Ishikawa (cell line): ENCODE results near the gene DKK3.

Source experiments
- CREB1 ChIP-seq: IDR thresholded peaks from 2 replicates; pipeline ENCODE4 v1.6.1; 2012; ENCODE audit warnings: low read depth
- EGR1 ChIP-seq: IDR thresholded peaks from 2 replicates; pipeline ENCODE4 v1.6.1; 2012
- EP300 ChIP-seq: IDR thresholded peaks from 2 replicates; pipeline ENCODE4 v1.6.1; 2012; ENCODE audit warnings: borderline replicate concordance
- FOXM1 ChIP-seq: IDR thresholded peaks from 2 replicates; pipeline ENCODE4 v1.6.1; 2012; ENCODE audit warnings: low read depth, borderline replicate concordance
- MAX ChIP-seq: IDR thresholded peaks from 2 replicates; pipeline ENCODE4 v1.6.1; 2012
- TAF1 ChIP-seq: IDR thresholded peaks from 2 replicates; pipeline ENCODE4 v1.6.1; 2012; ENCODE audit warnings: low read depth, mild to moderate bottlenecking
- TCF12 ChIP-seq: IDR thresholded peaks from 2 replicates; pipeline ENCODE4 v1.6.1; 2012; ENCODE audit warnings: low read depth
- TEAD4 ChIP-seq: IDR thresholded peaks from 2 replicates; pipeline ENCODE4 v1.6.1; 2012
- YY1 ChIP-seq: IDR thresholded peaks from 2 replicates; pipeline ENCODE4 v1.6.1; 2012; ENCODE audit warnings: low read depth
- ZBTB7A ChIP-seq: IDR thresholded peaks from 2 replicates; pipeline ENCODE4 v1.6.1; 2012; ENCODE audit warnings: low read depth
- TF ChIP-seq, protein P1 (sequence below): IDR thresholded peaks from 2 replicates; pipeline ENCODE4 v1.6.1; 2012; ENCODE audit warnings: low read depth, mild to moderate bottlenecking

DNA sequence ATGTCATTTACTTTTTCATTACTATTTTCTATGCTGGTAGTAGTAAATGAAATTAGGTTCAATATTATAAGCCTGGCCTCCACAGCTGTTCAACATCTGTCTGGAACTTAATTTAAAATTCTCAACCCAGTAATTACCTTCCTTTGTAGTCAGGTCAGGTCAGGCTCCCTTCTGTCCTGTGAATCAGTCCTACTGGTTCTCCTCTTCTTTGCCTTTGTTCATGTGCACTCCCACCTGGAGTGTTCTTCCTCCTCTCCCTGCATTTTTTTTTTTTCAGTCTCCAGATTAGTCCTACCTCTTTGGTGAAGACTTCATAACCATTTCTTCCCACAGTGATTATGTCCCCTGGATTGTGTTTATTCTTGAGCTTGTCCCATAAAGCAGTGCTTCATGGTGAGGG is 67.9 kb downstream of the DKK3 start:
- TF ChIP-seq EGR1 (no peak), MAX (no peak), TAF1 (no peak), EP300 (no peak), CREB1 (no peak), YY1 (no peak), TCF12 (no peak), ZBTB7A (no peak), TEAD4 (no peak), FOXM1 (no peak)
- TF ChIP-seq, protein P1, sequence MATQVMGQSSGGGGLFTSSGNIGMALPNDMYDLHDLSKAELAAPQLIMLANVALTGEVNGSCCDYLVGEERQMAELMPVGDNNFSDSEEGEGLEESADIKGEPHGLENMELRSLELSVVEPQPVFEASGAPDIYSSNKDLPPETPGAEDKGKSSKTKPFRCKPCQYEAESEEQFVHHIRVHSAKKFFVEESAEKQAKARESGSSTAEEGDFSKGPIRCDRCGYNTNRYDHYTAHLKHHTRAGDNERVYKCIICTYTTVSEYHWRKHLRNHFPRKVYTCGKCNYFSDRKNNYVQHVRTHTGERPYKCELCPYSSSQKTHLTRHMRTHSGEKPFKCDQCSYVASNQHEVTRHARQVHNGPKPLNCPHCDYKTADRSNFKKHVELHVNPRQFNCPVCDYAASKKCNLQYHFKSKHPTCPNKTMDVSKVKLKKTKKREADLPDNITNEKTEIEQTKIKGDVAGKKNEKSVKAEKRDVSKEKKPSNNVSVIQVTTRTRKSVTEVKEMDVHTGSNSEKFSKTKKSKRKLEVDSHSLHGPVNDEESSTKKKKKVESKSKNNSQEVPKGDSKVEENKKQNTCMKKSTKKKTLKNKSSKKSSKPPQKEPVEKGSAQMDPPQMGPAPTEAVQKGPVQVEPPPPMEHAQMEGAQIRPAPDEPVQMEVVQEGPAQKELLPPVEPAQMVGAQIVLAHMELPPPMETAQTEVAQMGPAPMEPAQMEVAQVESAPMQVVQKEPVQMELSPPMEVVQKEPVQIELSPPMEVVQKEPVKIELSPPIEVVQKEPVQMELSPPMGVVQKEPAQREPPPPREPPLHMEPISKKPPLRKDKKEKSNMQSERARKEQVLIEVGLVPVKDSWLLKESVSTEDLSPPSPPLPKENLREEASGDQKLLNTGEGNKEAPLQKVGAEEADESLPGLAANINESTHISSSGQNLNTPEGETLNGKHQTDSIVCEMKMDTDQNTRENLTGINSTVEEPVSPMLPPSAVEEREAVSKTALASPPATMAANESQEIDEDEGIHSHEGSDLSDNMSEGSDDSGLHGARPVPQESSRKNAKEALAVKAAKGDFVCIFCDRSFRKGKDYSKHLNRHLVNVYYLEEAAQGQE: no peak
